Mucosa of descending colon (tissue), 3 donors: ENCODE data around the gene HMGXB3. TPM values are rescaled to one million over a fixed set of nuclear protein-coding genes. Genes with fewer than 3 reads are reported as not detected.

Experiments
- ATAC-seq: fragments of 200-7000 bp; cut with Tn5 transposase; one replicate; pipeline ENCODE4 v1.9.1; 2020; ENCODE audit warnings: mild to moderate bottlenecking, moderate library complexity
- DNase-seq, 3 donors: peaks; one replicate each; pipeline ENCODE4 v3.0.0-alpha.2; 2020
- H3K36me3 ChIP-seq: fragments of 200-600 bp; one replicate; pipeline ENCODE4 v1.8.0; 2021; ENCODE audit warnings: low read depth, mild to moderate bottlenecking
- H3K4me1 ChIP-seq: fragments of 200-600 bp; one replicate; pipeline ENCODE4 v1.8.0; 2021; ENCODE audit warnings: low read depth, mild to moderate bottlenecking
- H3K4me3 ChIP-seq: fragments of 200-600 bp; one replicate; pipeline ENCODE4 v1.8.0; 2021; ENCODE audit warnings: mild to moderate bottlenecking
- H3K9me3 ChIP-seq: fragments of 200-600 bp; one replicate; pipeline ENCODE4 v1.8.0; 2021; ENCODE audit warnings: mild to moderate bottlenecking
- intact Hi-C, 2 donors: fragments of 100-400 bp; cut with DNase I in 1 of 2; cut with micrococcal nuclease in 1 of 2; formaldehyde crosslinking; loops; one replicate each; pipeline versions ENCODE4 v1.11.0 to v1.11.1; 2022; cut with DNase I, micrococcal nuclease
- total RNA-seq, 3 donors: library from RNA; stranded (reverse); fragmentation: NEBNext Ultra II Directional in 2 of 3; extraction: Animal tissue kit (Norgen Biotek cat#: 25700) in 2 of 3; gene quantifications; one replicate each; pipeline versions ENCODE4 v1.2.1 to v1.2.4, GENCODE V29; 2021 to 2023
- TF ChIP-seq, protein P1 (sequence below): fragments of 200-600 bp; IDR thresholded peaks from one replicate; pipeline ENCODE4 v1.8.0; 2022; ENCODE audit warnings: antibody characterized with exemption, mild to moderate bottlenecking
- donor health status: DM: no; HTN: no; CAD: no; lungs with moderate emphysema.
- donor health status: DM: no; HTN: no; CAD: no.
- donor health status: DM: no; HTN: yes; CAD: no.

Gene HMGXB3
- total RNA-seq, 3 donors from 2014 or later = 25.7 to 37.5 (median 31.2) TPM

DNA sequence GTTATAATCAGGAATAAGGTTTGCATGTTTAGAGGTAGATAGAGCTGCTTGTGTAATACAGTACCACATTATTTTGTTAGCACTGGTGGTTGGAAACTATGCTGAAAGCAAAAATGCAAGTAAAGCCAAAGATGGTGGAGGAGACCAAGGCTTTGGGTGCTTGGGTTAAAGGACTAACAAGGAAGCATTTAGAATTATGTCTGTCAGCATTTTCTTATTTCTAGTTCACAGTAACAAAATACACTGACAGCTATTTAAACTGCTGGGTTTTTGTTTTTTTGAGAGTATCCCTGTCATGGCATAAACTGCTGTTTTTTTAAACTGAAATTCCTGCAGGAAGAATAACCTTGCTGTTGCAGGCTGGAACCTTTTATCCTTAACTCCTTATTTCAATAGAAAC is 6.5 kb downstream of the HMGXB3 start:
- Histone ChIP-seq H3K9me3 (no peaks in the 10 kb centered on the region), H3K36me3 (no peaks in the 10 kb centered on the region), H3K4me3 (no peak overlapping the region), H3K4me1 (peaks cover 10% of the 10 kb centered on the region)
- intact Hi-C loops = no loop called here
- no peak for DNase-seq
- no peak for ATAC-seq
- TF ChIP-seq, protein P1, sequence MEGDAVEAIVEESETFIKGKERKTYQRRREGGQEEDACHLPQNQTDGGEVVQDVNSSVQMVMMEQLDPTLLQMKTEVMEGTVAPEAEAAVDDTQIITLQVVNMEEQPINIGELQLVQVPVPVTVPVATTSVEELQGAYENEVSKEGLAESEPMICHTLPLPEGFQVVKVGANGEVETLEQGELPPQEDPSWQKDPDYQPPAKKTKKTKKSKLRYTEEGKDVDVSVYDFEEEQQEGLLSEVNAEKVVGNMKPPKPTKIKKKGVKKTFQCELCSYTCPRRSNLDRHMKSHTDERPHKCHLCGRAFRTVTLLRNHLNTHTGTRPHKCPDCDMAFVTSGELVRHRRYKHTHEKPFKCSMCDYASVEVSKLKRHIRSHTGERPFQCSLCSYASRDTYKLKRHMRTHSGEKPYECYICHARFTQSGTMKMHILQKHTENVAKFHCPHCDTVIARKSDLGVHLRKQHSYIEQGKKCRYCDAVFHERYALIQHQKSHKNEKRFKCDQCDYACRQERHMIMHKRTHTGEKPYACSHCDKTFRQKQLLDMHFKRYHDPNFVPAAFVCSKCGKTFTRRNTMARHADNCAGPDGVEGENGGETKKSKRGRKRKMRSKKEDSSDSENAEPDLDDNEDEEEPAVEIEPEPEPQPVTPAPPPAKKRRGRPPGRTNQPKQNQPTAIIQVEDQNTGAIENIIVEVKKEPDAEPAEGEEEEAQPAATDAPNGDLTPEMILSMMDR = no peak

DNA sequence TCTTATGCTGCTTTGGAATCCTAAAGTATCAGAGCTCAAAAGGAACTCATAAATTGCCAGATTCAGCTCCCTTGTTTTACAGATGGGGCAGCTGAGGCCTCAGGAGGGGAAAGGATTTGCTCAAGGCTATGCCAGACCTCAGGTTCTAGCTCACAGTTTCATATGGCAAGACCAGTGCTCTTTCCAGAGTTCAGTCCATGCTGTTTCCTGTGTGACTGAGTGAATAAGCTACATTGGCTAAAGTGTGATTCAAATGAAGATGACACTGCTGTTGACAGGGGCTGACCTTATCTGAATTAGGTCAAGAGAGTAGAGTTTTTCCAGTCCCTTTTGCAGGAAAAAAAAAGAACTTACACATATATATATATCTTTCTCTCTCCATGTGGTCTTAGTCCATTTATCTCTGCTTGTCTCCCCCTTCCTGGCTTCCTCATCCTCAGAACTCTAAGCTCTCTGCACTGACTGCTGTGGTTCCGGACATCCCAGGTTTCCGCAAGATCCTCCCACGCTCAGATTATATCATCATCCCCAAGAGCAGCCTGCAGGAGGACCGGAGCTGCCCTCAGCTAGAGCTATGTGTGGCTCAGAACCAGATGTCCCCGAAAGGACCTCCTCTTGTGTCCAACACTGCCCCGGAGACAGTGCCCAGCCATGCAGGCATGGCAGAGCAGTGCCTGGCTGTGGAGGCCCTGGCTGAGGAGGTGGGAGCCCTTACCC is 9.3 kb downstream of the HMGXB3 start:
- Histone ChIP-seq H3K9me3 (no peaks in the 10 kb centered on the region), H3K4me3 (no peak overlapping the region), H3K4me1 (peaks cover 6% of the 10 kb centered on the region), H3K36me3 (no peaks in the 10 kb centered on the region)
- no peak for DNase-seq
- TF ChIP-seq, protein P1 = no peak
- no peak for ATAC-seq
- intact Hi-C loops = no loop called here

DNA sequence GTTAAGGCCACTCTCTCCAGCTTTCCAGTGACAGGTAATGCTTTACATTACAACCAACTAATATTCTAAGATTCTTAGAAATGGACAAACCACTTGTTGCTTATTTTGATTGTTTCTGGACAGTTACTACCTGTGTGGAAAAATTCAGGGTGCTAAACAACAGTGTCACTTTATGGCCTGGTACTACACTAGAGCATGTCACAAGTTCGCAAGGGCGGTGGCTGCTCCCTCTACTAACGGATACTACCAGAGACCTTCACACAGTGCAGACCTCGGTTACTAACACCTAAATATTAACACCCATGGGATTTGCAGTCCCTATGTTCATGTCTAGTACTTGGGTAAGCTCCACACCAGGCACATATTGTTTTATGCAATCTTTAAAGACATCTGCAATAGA is 13.4 kb downstream of the HMGXB3 start:
- H3K4me1 ChIP-seq = peaks cover 6% of the 10 kb centered on the region
- H3K4me3 ChIP-seq = no peak overlapping the region
- DNase-seq = peak in 1 of 3 donors; percentile 47
- ATAC-seq = peak; percentile 63
- TF ChIP-seq, protein P1 = no peak
- no peaks in the 10 kb centered on the region for H3K36me3 ChIP-seq
- intact Hi-C loops = no loop called here
- peaks cover 3% of the 10 kb centered on the region for H3K9me3 ChIP-seq

DNA sequence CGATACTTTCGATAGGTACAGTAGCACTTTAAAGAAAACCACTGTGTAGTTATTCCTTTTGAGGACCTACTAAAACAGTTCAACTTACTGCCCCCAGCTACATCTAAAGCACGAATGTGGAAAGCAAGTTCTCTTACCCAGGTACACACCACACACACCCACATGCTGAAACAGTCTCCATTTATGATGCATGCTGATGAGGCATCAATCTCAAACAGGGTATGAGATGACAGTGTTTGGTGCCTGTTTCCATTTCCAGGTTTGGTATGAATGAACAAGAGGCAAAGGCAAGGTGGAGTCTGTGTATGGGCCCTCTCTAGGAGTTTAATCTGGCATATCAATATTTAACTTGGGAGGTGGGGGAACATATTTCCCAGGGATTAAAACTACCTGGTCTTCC is 13.9 kb downstream of the HMGXB3 start:
- H3K4me1 ChIP-seq = peaks cover 6% of the 10 kb centered on the region
- no peak for DNase-seq
- no peak overlapping the region for H3K4me3 ChIP-seq
- no peak for ATAC-seq
- TF ChIP-seq, protein P1 = no peak
- intact Hi-C loops = no loop called here
- peaks cover 3% of the 10 kb centered on the region for H3K9me3 ChIP-seq
- no peaks in the 10 kb centered on the region for H3K36me3 ChIP-seq

DNA sequence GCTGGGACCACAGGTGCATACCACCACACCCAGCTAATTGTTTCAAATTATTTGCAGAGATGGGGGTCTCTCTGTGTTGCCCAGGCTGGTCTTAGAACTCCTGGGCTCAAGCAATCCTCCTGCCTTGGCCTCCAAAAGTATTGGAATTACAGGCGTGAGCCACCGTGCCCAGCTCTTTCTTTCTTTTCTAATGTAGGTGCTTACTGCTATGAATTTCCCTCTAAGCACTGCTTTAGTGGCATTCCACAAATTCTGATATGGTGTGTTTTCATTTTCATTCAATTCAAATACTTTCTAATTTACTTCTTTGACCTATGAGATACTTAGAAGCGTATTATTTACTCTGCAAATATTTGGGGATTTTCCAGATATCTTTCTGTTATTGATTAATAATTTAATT is 14.9 kb downstream of the HMGXB3 start:
- no peak for ATAC-seq
- H3K4me3 ChIP-seq = no peak overlapping the region
- intact Hi-C loops = no loop called here

More for the DNA sequence above, 14.9 kb downstream of the HMGXB3 start:
- Histone ChIP-seq H3K36me3 (peaks cover 5% of the 10 kb centered on the region), H3K4me1 (peaks cover 6% of the 10 kb centered on the region), H3K9me3 (peaks cover 3% of the 10 kb centered on the region)
- no peak for DNase-seq
- TF ChIP-seq, protein P1 = no peak
